GM18511 (cell line): ENCODE data around the gene PLCB4.

Experiments
- ATAC-seq: cut with Tn5 transposase; IDR thresholded peaks from one replicate; pipeline ENCODE4 v1.9.1; 2021; ENCODE audit warnings: mild to moderate bottlenecking, moderate library complexity; ENCODE audit not compliant: unreplicated experiment

Gene PLCB4

GRCh38 chr20:9059931-9060330 lies 9.0 kb upstream of the PLCB4 start:
- ATAC-seq, result no peak

DNA sequence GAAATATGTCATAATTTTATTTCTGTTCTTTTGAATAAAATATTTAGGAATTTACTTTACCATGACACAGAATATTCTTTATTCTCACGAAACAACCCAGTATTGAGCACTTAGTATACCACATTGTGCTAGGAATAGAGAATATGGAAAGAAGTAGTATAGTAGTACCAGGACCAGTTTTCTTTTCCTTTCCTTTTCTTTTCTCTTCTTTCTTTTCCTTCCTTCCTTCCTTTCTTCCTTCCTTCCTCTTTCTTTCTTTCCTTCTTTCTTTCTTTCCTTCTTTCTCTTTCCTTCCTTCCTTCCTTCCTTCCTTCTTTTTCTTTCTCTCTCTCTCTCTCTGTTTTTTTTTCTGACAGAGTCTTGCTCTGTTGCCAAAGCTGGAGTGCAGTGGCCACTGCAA lies 7.5 kb upstream of the PLCB4 start:
- ATAC-seq, result no peak

GRCh38 chr20:9062066-9062465 lies 6.8 kb upstream of the PLCB4 start:
- no peak for ATAC-seq

DNA sequence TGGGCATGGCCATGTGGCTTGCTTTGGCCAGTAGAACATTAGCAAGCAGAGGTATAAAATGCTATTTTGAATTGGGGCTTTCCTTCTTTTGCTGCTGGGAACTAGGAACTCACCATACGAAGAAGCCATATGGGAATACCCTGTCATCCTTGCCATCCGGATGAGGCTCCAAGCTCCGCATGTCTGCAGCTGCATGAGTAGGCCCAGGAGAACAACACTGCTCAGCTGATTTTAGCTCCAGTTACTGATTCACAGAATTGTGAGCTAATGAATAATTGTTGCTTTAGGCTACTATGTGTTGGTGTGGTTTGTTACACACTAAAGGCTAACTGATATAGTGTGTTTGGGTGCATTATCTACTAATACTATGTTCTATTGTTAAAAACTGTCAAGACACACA lies 2.7 kb upstream of the PLCB4 start:
- ATAC-seq, result no peak

GRCh38 chr20:9068233-9068801 lies 570 bp upstream of the PLCB4 start:
- no peak for ATAC-seq

GRCh38 chr20:9070304-9070703 lies 1.4 kb downstream of the PLCB4 start:
- no peak for ATAC-seq

DNA sequence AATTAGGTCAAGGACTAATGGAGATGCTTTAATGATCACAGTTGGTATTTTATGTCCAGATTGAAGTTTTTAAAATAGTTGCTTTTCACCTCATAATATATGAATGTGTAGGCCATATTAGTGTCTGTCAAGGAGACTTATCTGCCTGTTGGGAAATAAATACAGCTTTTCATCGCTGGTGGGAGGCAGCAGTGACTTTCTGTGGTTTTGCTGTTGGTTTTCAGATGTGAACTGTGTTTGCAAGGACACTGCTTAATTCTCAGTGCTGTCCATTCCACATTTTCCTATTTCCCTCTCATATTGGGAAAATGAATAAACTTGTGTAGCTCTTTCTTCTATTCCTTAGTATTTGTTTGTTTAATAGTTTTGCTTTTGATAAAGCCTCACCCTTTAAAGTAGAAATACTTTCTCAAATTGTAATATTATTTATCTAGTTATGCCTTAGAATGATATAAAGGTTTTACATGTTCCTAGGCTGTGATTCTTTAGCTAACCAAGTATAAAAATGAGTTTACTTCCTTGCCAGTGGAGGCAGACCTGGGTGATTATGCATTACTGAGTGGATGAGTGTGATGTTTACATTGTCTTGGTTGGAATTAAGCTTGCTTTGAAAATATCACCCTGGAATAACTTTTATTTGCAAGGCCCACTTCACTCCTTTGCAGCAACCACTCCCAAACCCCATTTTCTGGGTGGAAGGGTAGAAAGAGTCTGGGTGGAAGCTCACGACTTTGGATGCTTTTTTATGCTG lies 3.3 kb downstream of the PLCB4 start:
- no peak for ATAC-seq

GRCh38 chr20:9072861-9073500 lies 4.1 kb downstream of the PLCB4 start:
- no peak for ATAC-seq

GRCh38 chr20:9075264-9076095 lies 6.6 kb downstream of the PLCB4 start:
- ATAC-seq, result no peak

GRCh38 chr20:9076440-9076839 lies 7.6 kb downstream of the PLCB4 start:
- no peak for ATAC-seq

DNA sequence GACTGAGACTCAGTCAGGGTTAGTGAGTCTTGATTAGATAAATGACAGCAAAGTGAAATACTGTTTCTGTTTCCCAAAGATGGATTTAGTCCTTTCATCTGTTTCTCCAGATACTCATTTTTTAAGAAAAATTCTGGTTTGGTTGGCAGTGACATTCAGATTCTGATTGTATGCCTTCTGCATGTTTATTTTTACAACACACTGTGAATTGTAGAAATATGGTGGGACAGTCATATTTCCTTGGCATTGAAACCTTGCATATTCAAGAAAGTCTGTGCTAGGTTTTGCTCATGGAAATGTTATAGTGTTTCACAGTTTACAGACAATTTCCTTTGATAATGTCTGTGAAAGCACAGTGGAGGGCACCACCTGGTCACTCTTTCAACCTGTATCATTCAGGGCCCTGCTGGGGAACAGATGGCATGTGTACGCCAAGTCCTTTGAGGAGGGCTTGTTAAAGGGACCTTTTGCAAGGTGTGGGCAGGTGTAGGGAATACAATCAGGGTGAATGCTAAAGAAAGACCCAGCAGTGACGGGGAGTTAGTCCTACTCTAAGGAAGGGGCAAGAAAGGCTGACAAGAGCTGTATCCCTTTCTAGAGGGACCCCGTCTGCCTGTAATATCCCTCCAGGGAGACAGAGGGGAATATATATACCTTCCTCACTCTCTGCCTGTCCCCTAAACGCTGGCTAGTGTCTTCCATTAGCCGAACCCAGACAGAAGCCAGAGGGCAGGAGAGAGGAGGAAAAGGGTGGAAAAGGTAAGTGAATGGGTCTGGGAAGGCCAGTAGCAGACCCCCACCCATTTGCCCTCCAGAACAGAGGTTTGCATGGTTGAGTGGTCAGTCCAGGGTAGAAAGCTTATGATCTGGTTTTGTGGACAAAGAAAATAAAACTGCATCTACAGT lies 10.2 kb downstream of the PLCB4 start:
- no peak for ATAC-seq

- no peak for ATAC-seq
Measured at GRCh38 chr20:9081423-9081966, 12.6 kb downstream of the PLCB4 start.

DNA sequence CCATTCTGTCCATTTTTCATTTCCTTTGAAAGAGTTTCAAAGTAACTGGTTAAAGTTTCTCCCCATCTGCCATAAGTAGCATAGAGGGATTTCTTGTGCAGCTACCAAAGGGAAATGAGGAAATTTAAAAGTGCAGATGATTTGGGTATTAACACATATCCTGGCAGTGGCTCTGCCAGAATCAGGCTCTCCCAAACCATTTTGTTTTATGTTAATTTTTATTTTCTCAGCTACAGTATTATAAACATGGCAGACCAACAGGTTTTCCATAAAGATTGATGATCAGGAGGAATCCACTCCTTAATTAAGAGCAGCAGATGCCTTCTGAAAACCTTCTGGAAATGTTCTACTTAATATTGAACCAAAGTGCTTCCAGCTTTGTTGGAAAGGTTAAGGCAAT lies 13.9 kb downstream of the PLCB4 start:
- ATAC-seq, result no peak

DNA sequence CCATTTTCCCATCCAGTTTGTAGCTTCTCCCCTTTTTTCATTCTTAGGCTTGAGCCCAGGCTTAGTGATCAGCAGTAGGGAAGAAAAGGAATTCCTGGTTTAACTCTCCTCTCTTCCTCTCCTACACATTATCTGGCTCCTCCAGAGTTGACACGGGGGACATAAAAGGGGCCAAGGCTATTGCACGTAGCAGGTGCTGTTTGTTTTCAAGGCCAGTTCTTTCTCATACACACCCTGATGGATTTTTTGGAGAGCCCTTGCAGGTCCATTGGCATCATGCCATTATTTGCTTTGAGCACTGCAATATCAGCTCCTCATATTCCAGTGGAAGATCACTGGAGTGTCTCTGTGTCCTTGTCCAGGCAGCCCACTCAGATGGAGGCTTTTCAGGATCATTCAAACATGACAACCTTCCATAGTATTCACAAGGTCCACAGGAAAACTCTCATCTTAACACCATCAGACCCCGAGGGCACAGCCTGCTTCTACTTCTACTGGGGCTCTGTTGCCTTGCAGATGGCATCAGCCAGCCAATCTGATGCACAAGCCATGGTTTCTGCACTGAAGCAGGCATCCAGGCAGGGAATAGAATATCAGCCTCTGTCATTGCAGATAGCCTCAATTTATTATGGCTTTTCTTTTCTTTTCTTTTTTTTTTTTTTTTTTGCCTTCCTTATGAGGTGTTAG lies 18.8 kb downstream of the PLCB4 start:
- ATAC-seq, result no peak

GRCh38 chr20:9088556-9088955 lies 19.7 kb downstream of the PLCB4 start:
- ATAC-seq, result no peak

DNA sequence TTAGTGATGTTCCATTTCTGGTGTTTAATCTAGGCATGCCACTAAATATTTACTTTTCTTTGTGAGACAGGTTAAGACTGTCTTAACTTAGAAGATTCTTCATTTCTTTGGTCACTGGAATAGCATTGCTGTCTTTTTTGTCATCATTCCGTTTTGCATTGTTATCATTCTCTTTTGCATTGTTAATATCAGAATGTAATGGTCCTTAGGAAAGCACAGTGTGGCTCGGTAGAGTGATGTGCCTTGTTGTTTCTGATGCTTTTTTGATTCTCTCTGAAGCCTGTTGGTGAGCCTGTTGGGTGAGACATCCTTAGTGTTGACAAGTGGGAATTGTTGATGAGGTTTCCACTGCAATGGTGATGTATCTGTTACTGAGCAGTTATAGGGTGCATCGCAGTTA lies 23.2 kb downstream of the PLCB4 start:
- no peak for ATAC-seq

DNA sequence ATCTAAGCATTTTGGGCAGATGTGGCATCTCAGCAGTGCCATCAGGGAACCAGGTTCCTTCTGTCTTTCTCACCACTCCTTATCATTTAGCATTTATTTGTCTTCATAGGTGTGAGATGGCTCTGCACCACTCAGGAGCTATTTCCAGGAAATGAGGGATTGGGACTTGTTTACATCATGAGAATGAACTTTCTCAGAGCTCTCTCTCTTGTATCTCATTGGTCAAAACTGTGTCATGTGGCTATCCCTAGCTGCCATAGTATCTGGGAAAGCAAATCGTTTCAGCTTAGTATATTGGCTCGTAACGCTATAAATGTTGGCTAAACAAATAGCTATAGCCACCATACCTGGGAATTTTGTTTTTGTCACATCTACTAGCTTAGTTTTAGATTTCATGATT lies 23.8 kb downstream of the PLCB4 start:
- ATAC-seq, result no peak

- no peak for ATAC-seq
Measured at GRCh38 chr20:9093218-9093957, 24.5 kb downstream of the PLCB4 start.

DNA sequence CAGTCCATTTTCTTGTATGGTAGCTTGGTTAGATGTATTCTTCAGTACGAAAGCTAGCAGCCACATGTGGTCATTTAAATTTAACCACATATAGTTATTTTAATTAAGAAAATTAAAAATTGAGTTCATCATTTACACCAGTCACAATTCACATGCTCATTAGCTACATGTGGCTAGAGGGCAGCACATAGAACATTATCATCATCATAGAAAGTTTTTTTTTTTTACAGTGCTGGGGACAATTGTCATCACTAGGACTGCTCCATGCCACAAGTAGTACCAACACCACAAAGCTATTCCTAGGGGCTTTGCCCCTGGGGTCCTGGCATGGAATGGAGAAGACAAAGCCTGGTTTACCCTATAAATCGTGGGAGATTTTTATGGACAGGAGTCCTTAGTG lies 30.5 kb downstream of the PLCB4 start:
- no peak for ATAC-seq
